Vagina (tissue), 2 donors: ENCODE data around the gene L3MBTL4. TPM values are rescaled to one million over a fixed set of nuclear protein-coding genes. Genes with fewer than 3 reads are reported as not detected.
"Not testable (repeated sequence)": the region's sequence is repeated elsewhere in the genome, so short reads cannot be mapped to it uniquely, and the experiment has no call there.

ENCODE experiments used
- DNase-seq, 2 donors: peaks; one replicate each; pipeline ENCODE4 v3.0.0-alpha.2; 2017; ENCODE audit errors: extremely low spot score in 2 of 2
- H3K27ac ChIP-seq: fragments of 200-600 bp; sonication (generic); one replicate; pipeline ENCODE4 v1.5.1; 2019
- H3K27me3 ChIP-seq: fragments of 200-600 bp; sonication (generic); one replicate; pipeline ENCODE4 v1.5.1; 2019
- H3K36me3 ChIP-seq, 2 donors: fragments of 200-600 bp; sonication (generic); one replicate each; pipeline ENCODE4 v1.5.1; 2017 to 2019
- H3K4me1 ChIP-seq: fragments of 200-600 bp; sonication (generic); one replicate; pipeline ENCODE4 v1.5.1; 2019
- H3K4me3 ChIP-seq, 2 donors: fragments of 200-600 bp; sonication (generic); 1 replicate in 1 of 2; 2 replicates in 1 of 2; pipeline ENCODE4 v1.5.1; 2016 to 2019
- H3K9me3 ChIP-seq: fragments of 200-600 bp; sonication (generic); one replicate; pipeline ENCODE4 v1.5.1; 2019
- CTCF ChIP-seq, 3 experiments: fragments of 450-650 bp in 2 of 3; fragments of 200-600 bp in 1 of 3; sonication (generic) in 1 of 3; IDR thresholded peaks; one replicate each; pipeline ENCODE4 v1.5.1; 2017 to 2019; ENCODE audit warnings: antibody characterized with exemption in 3 of 3, mild to moderate bottlenecking in 2 of 3, moderate library complexity in 2 of 3
- POLR2A ChIP-seq, 2 donors: fragments of 450-650 bp; IDR thresholded peaks; one replicate each; pipeline ENCODE4 v1.6.1; 2017; ENCODE audit warnings: antibody characterized with exemption in 2 of 2, mild to moderate bottlenecking in 2 of 2, moderate library complexity in 2 of 2
- POLR2AphosphoS5 ChIP-seq, 2 donors: sonication (generic); formaldehyde crosslinking; IDR thresholded peaks; one replicate each; pipeline ENCODE4 v1.9.0; 2017; ENCODE audit warnings: antibody characterized with exemption in 2 of 2, mild to moderate bottlenecking in 2 of 2, low read depth in 1 of 2; ENCODE audit not compliant: insufficient read depth in 1 of 2
- intact Hi-C: fragments of 100-400 bp; cut with DNase I; formaldehyde crosslinking; loops from one replicate; pipeline ENCODE4 v1.15.1; 2023
- total RNA-seq: library from RNA; depleted of rRNA; stranded (reverse); fragments of >200 nt; gene quantifications from one replicate; pipeline ENCODE4 v1.2.3, GENCODE V29; 2016

Gene L3MBTL4
- total RNA-seq, 1 donor from 2014 or later, result 9.6 TPM

- intact Hi-C loops, result no loop called here
- Histone ChIP-seq H3K4me3 (no peak overlapping the region), H3K9me3 (no peaks in the 10 kb centered on the region), H3K27me3 (no peaks in the 10 kb centered on the region), H3K27ac (no peak overlapping the region), H3K36me3 (no peaks in the 10 kb centered on the region), H3K4me1 (no peaks in the 10 kb centered on the region)
- DNase-seq, result no peak
- TF ChIP-seq POLR2A (IDR thresholded peaks at IDR 0.05), result no peak
These were observed 335.8 kb downstream of the L3MBTL4 start for GRCh38 chr18:6078877-6079276.

- not testable (repeated sequence) for H3K9me3 ChIP-seq, H3K27ac ChIP-seq, DNase-seq, H3K4me3 ChIP-seq, H3K36me3 ChIP-seq, H3K27me3 ChIP-seq, H3K4me1 ChIP-seq
- intact Hi-C loops, result loop anchor here (5.0 kb wide), 1 partner anchor 1925 kb away; no protein-coding TSS in a partner anchor
These were observed 342.3 kb downstream of the L3MBTL4 start for GRCh38 chr18:6072423-6072822.

- Histone ChIP-seq H3K9me3 (no peaks in the 10 kb centered on the region), H3K4me1 (no peaks in the 10 kb centered on the region), H3K4me3 (no peak overlapping the region), H3K36me3 (no peaks in the 10 kb centered on the region), H3K27ac (no peak overlapping the region), H3K27me3 (no peaks in the 10 kb centered on the region)
- intact Hi-C loops, result no loop called here
- DNase-seq, result no peak
- no peak for TF ChIP-seq CTCF (IDR thresholded peaks at IDR 0.05)
- TF ChIP-seq POLR2A (IDR thresholded peaks at IDR 0.05), result no peak
- TF ChIP-seq POLR2AphosphoS5 (IDR thresholded peaks at IDR 0.05; ENCODE audit: insufficient read depth in 1 of 2, low read depth in 1 of 2), result no peak
These were observed 345.2 kb downstream of the L3MBTL4 start for GRCh38 chr18:6069539-6069938.

- no peak for DNase-seq
- H3K4me3 ChIP-seq, result no peak overlapping the region
- no peaks in the 10 kb centered on the region for H3K27me3 ChIP-seq
- H3K9me3 ChIP-seq, result no peaks in the 10 kb centered on the region
- no peaks in the 10 kb centered on the region for H3K36me3 ChIP-seq
- TF ChIP-seq POLR2AphosphoS5 (IDR thresholded peaks at IDR 0.05; ENCODE audit: insufficient read depth in 1 of 2, low read depth in 1 of 2) (no peak), POLR2A (IDR thresholded peaks at IDR 0.05) (no peak), CTCF (IDR thresholded peaks at IDR 0.05) (no peak)
- intact Hi-C loops, result no loop called here
- no peak overlapping the region for H3K27ac ChIP-seq
- no peaks in the 10 kb centered on the region for H3K4me1 ChIP-seq
These were observed 345.6 kb downstream of the L3MBTL4 start for GRCh38 chr18:6069103-6069502.

GRCh38 chr18:6060149-6060548 lies 354.6 kb downstream of the L3MBTL4 start:
- no peak for TF ChIP-seq CTCF (IDR thresholded peaks at IDR 0.05)
- H3K27me3 ChIP-seq, result no peaks in the 10 kb centered on the region
- no peak overlapping the region for H3K27ac ChIP-seq
- no peak overlapping the region for H3K4me3 ChIP-seq
- H3K36me3 ChIP-seq, result no peaks in the 10 kb centered on the region
- DNase-seq, result no peak
- no peaks in the 10 kb centered on the region for H3K9me3 ChIP-seq
- no peaks in the 10 kb centered on the region for H3K4me1 ChIP-seq
- intact Hi-C loops, result no loop called here

GRCh38 chr18:6059551-6059950 lies 355.2 kb downstream of the L3MBTL4 start:
- intact Hi-C loops, result no loop called here
- no peak for TF ChIP-seq POLR2A (IDR thresholded peaks at IDR 0.05)
- no peak for TF ChIP-seq POLR2AphosphoS5 (IDR thresholded peaks at IDR 0.05; ENCODE audit: insufficient read depth in 1 of 2, low read depth in 1 of 2)
- TF ChIP-seq CTCF (IDR thresholded peaks at IDR 0.05), result no peak
- Histone ChIP-seq H3K36me3 (no peaks in the 10 kb centered on the region), H3K9me3 (no peaks in the 10 kb centered on the region), H3K4me3 (no peak overlapping the region), H3K27me3 (no peaks in the 10 kb centered on the region), H3K27ac (no peak overlapping the region), H3K4me1 (no peaks in the 10 kb centered on the region)
- DNase-seq, result no peak
